HG03432 (cell line): ENCODE results near the gene DPYSL4.
"Not testable (repeated sequence)": the region's sequence is repeated elsewhere in the genome, so short reads cannot be mapped to it uniquely, and the experiment has no call there.

Source experiments
- ATAC-seq: cut with Tn5 transposase; IDR thresholded peaks from one replicate; pipeline ENCODE4 v1.9.1; 2021; ENCODE audit warnings: mild to moderate bottlenecking, moderate library complexity; ENCODE audit not compliant: unreplicated experiment

The DPYSL4 gene

GRCh38 chr10:132149271-132149670 lies 37.5 kb upstream of the DPYSL4 start:
- no peak for ATAC-seq

DNA sequence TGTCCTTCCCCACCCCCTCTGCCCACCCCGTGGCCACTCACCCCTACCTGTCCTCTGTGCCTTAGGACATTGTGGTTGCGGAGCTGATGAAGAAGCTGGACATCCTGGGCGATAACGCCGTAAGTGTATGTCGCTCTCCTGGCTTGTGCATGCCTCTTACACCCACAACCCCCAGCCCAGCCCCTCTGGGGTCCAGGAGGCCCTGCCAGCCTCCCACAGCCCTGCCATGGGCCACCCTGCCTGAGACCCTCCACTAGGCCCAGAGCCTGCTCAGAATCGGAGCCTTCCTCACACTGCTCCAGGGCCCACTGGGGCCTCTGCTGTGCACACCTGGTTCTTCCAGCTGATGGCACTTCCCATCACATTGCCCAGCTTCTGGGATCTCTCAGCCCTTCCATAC lies 36.8 kb upstream of the DPYSL4 start:
- ATAC-seq: no peak

DNA sequence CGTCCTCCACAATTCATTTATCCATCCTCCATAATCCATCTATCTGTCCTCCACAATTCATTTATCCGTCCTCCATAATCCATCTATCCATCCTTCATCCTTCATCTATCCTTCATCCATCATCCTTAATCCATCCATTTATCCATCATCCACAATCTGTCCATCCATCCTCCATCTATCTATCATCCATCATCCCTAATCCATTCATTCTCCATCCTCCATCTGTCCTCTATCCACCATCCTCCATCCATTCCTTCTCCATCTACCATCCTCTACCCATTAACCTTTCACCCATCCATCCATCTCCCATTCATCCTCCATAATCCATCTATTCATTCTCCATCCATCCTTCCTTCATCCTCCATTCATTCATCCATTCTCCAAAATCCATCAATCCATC lies 36.0 kb upstream of the DPYSL4 start:
- no peak for ATAC-seq

DNA sequence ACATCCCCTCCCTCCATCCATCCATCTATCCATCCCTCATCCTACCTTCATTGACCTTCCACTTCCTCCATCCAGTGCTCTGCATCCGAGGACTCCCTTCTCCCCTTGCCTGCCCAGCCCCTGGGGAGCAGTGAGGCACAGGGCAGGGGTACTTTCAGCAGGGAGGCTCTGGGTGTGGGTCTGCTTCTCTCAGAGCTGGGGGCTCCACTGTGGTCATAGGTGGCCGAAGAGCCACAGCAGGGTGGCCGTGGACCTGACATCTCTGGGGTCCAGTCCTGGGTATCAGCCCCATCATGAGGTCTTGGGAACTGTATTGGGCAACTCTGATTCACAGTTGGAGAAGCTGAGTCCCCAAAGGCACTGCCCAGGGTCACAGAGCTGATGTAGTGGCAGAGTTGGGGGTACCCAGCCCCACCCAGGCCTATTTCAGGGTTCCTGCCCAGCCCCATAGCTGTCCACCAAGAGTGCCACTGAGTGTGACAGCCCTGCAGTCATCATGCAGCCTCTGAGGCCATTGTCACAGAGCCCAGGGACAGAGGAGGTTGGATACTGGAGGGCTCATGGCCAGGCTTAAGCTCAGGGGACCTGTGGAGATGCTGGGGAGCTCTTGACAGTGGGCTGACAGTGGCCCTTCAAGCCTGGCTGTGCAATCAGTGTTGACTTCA lies 35.3 kb upstream of the DPYSL4 start:
- no peak for ATAC-seq

GRCh38 chr10:132151951-132152505 lies 34.7 kb upstream of the DPYSL4 start:
- ATAC-seq: no peak

DNA sequence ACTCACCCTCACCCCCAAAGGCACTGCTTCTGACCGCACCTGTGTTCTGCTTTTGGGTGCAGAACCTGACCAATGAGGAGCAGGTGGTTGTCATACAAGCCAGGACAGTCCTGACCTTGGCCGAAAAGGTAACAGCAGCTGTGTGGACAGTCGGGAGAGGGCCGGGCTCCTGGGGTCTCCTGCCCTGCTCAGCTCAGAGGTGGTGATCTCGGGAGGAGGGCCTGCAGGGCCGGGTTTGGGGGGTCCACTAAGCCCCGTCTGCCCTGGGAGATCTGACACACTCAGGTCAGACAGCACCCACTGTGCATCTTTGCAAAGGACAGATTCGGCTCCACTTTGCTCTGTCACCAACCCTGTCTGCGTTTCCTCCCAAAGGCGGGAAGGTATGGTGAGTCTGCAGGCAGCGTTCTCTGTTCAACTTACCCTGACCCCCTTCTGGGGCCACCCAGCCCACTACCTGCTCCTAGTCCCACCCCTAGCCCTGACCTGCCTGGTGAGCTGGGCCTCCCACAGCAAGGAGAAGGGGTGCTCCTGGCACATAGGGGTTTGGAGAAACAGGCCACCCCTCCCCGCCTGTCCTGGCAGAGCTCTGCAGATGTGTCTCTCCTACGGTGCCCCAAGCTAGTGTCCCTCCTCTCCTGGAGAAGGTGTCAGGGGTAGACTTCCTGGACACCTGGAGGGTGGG lies 33.7 kb upstream of the DPYSL4 start:
- ATAC-seq: no peak

GRCh38 chr10:132153616-132154217 lies 33.0 kb upstream of the DPYSL4 start:
- no peak for ATAC-seq

DNA sequence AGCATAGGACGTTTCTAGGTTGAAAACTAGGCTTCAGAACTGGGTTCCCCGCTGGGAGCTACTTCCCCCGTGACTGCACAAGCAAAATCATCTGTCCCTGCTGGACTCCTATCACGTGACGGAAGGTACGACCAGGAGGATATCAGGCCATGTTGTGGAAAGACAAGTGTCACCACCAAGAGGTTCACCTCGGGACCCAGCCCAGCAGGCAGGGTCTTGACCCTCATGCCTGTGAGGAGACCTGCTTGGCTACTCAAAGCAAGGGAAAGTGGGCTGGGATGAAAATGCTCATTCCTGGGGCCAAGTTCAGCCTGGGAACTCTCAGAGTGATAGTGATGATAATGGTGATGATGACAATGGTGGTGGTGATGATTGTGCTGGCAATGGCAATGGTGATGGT lies 32.3 kb upstream of the DPYSL4 start:
- no peak for ATAC-seq

GRCh38 chr10:132154931-132155330 lies 31.8 kb upstream of the DPYSL4 start:
- no peak for ATAC-seq

- no peak for ATAC-seq
These were observed 30.9 kb upstream of the DPYSL4 start for GRCh38 chr10:132155723-132156381.

DNA sequence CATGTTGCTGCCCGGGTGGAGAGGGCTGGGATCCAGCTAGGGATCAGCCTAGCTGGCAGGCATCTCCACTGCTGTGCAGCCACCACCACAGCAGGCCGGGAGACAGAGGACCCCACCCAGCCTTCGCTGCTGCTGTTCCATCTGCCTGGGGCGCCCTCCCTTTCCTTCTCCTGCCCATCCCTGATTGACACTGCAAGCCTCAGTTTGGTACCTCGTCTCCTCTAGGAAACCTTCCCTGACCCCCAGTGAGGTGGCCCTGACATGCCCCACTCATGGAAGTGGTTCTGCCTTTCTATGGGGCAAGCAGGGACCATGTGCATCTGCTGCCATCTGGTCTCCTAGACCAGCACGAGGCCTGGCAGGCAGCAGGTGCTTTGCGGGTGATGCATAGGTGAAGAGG lies 30.4 kb upstream of the DPYSL4 start:
- ATAC-seq: no peak

DNA sequence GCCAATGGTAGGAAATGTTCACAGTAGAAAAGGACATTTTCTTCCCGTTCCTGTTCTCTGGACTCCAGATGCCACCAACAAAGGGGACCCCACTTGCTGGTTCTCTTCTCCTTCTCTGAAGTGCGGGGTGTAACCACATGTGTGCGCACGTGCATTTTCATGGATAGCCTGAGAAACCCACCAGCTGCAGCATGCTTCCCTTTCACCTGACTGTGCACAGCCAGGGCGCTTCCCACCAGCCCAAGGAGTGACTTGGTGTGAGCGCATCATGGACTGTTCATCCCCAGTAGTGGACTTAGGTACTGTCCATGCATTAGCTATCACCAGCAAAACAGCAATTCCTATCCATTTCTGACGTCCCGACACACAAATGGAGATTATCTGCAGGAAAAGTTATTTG lies 29.6 kb upstream of the DPYSL4 start:
- ATAC-seq: no peak

- ATAC-seq: no peak
These were observed 28.5 kb upstream of the DPYSL4 start for GRCh38 chr10:132158122-132158741.

- ATAC-seq: no peak
These were observed 27.9 kb upstream of the DPYSL4 start for GRCh38 chr10:132158823-132159222.

DNA sequence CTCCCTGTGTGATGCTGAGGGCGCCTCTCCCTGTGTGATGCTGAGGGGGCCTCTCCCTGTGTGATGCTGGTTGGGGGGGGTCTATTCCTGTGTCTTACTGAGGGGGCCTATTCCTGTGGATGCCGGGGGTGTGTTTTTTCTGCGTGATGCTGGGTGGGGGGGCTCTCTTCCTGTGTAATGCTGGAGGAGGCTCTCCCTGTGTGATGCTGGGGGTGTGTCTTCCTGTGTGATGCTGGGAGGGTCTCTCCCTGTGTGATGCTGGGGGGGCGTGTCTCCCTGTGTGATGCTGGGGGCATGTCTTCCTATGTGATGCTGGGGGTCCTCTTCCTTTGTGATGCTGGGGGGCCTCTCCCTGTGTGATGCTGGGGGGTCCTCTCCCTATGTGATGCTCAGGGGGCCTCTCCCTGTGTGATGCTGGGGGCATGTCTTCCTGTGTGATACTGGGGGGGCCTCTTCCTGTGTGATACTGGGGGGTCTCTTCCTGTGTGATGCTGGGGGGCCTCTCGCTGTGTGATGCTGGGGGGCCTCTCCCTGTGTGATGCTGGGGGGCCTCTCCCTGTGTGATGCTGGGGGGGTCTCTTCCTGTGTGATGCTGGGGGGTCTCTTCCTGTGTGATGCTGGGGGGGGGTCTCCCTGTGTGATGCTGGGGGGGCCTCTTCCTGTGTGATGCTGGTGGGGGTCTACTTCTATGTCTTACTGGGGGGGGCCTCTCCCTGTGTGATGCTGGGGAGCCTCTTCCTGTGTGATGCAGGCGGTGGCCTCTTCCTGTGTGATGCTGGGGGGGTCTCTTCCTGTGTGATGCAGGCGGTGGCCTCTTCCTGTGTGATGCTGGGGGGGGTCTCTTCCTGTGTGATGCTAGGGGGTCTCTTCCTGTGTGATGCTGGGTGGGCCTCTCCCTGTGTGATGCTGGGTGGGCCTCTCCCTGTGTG lies 27.2 kb upstream of the DPYSL4 start:
- ATAC-seq: not testable (repeated sequence)

GRCh38 chr10:132160231-132160630 lies 26.5 kb upstream of the DPYSL4 start:
- ATAC-seq: not testable (repeated sequence)

DNA sequence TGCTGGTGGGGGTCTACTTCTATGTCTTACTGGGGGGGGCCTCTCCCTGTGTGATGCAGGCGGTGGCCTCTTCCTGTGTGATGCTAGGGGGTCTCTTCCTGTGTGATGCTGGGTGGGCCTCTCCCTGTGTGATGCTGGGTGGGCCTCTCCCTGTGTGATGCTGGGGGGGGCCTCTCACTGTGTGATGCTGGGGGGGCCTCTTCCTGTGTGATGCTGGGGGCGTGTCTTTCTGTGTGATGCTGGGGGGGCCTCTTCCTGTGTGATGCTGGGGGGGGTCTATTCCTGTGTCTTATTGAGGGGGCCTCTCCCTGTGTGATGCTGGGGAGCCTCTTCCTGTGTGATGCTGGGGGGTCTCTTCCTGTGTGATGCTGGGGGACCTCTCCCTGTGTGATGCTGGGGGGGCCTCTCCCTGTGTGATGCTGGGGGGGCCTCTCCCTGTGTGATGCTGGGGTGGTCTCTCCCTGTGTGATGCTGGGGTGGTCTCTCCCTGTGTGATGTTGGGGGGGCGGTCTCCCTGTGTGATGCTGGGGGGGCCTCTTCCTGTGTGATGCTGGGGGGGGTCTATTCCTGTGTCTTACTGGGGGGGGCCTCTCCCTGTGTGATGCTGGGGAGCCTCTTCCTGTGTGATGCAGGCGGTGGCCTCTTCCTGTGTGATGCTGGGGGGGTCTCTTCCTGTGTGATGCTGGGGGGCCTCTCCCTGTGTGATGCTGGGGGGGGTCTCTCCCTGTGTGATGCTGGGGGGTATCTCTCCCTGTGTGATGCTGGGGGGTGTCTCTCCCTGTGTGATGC lies 25.7 kb upstream of the DPYSL4 start:
- ATAC-seq: not testable (repeated sequence)

DNA sequence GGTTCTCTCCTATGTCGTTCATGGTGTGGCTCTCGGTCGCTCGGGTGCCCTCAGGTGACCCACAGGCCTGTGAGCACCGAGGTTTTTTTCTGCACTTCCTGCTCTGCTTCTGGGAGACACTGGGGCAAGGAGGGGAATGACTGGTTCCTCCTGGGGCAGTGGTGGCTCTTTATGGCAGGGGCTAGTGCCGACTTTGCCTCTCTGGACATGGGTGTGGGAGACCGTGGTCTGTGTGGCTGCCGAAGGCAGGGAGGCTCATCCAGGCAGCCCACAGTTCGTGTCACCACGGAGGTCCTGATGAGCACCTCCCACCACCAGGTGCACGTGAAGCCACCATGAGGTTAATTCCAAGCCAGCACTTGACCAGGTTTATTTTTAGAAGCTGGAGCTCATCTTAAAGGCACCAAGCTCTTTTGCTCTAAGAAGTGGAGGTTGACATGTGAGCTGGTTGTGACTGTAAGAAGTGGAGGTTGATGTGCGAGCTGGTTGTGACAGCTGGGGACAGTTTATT lies 24.7 kb upstream of the DPYSL4 start:
- no peak for ATAC-seq
